Inflammatory macrophage treated with lipopolysaccharide for 4 hours (primary cell): ENCODE results near the gene PCED1B.
A peak's percentile ranks its signal among the peaks of the same experiment; 100 is the strongest.
"Not testable (repeated sequence)": the region's sequence is repeated elsewhere in the genome, so short reads cannot be mapped to it uniquely, and the experiment has no call there.

Source experiments
- DNase-seq: peaks from one replicate; pipeline ENCODE4 v3.0.0-alpha.2; 2020

PCED1B gene, protein sequence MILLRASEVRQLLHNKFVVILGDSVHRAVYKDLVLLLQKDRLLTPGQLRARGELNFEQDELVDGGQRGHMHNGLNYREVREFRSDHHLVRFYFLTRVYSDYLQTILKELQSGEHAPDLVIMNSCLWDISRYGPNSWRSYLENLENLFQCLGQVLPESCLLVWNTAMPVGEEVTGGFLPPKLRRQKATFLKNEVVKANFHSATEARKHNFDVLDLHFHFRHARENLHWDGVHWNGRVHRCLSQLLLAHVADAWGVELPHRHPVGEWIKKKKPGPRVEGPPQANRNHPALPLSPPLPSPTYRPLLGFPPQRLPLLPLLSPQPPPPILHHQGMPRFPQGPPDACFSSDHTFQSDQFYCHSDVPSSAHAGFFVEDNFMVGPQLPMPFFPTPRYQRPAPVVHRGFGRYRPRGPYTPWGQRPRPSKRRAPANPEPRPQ

DNA sequence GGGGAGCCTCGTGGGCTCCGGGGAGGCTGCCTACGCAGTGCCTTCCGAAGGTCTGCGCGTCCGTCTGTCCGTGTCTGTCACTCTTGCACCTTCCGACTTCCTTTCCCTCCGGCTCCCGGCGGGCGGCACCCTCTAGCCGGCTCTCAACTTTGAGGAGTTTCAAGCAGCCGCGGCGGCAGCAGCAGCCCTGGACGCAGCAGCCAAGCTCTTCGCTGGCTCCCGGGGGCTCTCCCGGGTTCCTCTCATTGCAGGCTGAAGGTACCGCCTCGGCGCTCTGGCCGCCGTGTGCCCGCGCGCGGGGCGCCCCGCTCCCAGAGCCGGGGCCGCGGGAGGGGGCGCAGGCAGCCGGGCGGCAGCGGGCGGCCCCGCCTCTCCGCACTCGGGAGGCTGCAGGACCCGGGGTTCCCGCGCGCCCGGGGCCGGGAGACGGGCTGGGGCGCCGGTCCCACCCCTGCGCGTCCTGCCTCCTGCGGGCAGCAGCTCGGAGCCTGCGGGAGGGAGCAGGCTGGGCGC lies at the start of gene PCED1B, which contains the start of gene AMIGO2:
Gene PCED1B (plus strand): TSS at position 154 of the 513 bp plus-strand sequence. CDS start 155,443 bp downstream, outside the sequence.
Gene AMIGO2 (minus strand): TSS at position 492 of the 513 bp plus-strand sequence. CDS start 957 bp downstream, outside the sequence.
- peak; percentile 77 for DNase-seq

DNA sequence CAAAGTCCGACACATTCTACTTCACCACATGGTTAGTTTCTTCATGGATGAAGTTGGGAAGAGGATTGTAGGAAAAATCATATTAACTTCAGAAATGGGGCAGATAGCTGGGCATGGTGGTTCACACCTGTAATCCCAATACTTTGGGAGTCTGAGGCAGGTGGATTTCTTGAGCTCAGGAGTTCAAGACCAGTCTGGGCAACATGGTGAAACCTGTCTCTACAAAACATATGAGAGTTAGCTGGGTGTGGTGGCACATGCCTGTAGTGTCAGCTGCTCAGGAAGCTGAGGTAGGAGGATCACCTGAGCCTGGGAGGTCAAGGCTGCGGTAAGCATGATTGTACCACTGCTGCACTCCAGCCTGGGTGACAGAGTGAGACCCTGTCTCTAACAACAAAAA lies 49.5 kb upstream of the PCED1B start:
- no peak for DNase-seq

DNA sequence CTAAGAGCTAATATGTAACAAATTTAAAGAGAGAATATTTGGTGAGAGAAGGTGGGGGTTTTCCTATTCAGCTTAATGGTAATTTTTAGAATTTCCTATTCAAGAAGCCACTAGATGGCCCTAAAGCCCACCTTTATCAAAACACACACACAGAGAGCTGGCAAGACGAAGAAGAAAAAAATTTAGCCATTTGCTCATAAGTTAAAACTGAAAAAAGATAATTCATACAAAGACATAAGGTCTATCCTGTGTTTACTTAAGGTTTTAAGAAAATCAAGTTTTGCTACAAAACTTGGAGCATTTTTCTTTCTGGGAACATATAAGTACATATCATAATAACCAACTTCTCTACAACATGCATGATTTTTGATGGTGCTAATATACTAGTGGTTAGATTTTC lies 46.8 kb upstream of the PCED1B start:
- peak; percentile 51 for DNase-seq

DNA sequence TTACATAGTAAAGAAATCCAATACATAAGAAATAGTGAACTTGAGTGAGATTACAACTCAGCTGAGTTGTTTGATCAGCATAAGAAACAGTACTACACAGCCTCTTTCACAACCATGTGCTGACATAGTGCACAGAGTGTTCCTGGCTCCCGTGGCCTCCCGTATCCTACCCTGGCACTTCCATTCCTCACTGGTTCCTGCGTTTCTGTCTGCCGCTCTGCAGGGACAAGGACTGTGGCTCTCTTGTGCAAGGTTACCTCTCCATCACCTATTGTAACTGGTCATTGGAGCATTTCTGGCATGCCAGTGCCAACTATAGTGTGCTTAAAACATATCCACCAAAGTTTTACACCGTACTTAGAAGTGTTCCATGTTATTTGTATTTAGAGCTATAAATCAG lies 46.3 kb upstream of the PCED1B start:
- no peak for DNase-seq

DNA sequence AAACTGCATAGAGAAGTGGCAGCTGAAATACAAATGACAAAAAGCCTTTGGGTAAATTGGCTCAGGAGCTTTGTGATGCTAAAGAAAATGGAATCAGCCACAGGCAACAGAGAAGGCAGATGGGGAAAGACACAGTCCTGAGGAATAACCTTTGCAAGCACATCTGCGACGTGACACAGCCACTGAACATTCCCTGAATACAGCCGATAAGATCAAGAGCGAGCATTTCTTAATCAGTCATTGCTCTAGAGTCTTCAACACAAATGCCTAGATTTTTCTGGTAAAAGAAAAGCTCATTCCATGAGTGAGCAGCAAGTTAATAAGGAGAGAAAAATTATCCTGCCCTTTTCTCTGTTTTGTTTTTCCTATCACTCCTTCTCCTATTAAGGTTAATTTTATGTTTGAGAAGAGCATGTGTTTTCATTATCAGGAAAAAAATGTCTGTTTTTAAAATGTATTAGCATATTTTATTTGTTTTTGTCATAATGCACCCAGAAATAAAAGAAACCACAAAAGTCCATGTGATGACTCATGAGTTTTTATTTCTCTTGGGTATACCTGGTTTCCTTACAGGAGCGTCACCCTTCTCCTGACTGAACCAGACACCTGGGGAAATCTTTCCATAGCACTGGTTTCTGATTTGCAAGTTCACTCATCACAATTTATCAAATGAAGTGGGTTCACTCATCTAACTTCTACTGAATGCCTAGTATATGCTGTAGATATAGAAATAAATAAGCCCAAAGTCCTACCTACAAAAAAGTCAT lies 45.4 kb upstream of the PCED1B start:
- DNase-seq = no peak

DNA sequence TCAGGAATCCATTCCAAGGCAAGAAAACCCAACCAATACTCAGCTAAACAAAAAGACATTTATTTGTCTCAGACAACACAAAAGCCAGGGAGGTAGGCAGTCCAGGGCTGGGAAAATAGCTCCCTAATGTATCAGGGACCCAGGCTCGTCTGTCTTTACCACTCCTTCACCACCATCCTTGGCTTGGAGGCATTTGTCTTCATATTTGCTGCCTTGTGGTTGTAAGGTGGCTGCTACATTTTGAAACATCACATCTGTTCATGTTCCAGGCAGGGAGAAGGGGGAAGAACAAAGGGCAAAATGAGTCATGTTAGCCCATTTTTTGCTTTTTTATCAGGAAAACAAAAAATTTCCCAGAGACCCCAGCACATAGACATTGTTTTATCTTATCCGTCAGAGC lies 44.8 kb upstream of the PCED1B start:
- no peak for DNase-seq

DNA sequence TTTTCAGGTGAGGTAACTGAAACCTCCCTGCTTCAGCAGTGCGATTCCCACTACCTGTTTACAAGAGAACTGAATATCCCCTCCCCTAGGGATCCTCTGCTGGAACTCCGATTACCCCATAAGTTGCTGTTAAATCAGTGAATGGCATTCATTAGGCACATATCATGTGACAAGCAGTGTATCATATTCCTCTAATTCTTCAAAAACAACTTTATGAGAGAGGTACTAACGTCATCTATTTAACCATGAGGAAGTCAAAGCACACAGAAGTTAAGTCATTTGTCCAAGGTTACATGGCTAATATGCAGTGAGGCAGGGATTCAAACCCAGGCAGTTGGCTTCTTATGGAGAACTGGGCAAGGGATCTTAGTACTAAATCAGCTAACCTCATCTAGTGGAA lies 43.9 kb upstream of the PCED1B start:
- no peak for DNase-seq

DNA sequence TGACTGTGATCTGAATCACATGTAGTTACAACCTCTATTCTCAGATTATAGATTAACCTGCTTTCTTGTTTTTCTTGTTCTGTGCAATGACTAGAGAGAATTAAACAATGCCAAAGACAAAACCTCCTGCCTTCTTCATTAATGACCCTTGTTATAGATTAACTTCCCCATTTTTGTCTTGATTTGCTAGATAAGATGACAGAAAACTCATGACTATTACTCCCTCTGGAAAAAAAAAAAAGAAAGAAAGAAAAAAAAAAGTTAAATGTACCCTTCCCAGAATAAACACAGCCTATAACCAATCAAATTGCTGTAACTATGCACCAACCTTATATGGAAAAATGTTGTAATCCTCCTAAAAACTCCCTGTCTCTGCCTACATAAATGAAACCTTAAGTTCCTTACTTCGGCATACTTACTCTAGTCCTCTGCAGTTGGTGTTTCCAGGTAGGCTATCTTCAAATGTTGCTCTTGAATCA lies 41.1 kb upstream of the PCED1B start:
- DNase-seq = peak; percentile 66

DNA sequence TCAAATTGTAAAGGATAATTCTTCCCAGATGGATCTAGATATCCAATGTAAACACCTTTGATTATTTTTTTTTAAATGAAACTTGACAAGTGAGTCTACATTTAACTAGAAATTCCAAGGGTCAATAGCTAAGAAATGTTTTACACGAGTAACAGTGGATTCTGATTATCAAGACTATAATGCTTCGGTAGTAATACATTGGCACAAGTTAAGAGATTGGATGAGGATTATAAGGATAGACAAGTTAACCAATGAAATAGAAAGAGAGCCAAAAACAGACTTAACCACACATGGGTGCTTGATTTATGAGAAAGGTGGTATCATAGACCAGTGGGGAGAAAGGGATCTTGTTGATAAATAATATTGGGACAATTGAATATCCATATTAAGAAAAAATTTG lies 40.3 kb upstream of the PCED1B start:
- DNase-seq = no peak

DNA sequence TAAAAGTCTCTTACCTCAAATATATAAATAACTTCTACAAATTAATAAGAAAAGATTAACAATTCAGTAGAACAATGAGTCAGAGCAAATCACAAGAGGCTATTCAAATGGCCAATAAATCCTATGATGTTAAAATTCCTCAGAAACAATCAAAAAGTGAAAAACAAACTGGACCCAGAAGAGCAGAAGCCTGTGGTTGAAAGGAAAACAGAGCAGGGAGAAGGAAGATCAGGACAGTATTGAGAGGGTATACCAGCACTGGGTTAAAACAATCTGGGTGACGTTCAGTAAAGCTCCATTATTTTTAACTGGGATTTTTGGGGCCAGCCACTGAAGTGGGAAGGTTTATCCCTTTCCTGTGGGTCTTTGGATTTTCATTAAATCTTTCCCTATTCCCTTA lies 39.7 kb upstream of the PCED1B start:
- no peak for DNase-seq

DNA sequence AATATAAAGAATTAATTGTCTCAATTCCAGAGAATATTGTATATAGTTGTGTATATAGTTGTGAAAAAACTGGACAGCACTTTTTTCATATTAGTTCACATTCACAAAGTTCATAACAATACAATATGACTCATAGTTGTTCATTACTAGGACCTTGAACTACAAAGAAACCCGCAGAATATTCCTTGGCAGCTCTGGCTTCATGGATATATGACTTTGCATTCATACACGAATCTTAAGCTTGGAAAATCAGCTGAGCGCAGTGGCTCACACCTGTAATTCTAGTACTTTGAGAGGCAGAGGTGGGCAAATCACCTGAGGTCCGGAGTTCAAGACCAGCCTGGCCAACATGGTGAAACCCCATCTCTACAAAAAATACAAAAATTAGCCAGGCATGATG lies 38.1 kb upstream of the PCED1B start:
- DNase-seq = no peak

DNA sequence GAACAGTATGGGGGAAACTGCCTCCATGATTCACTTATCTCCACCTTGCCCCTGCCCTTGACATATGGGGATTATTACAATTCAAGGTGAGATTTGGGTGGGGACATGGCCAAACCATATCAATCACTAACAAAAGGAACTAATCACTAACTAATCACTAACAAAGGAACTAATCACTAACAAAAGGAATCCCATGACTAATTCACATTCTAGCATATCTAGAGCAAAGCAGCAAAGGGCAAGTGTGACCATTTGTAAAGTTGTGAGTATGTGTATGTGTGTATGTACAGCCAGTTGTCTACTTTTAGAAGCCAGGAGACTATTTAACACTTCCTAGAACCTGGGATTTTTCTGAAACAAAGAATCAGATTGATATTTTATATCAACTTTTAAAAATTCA lies 30.9 kb upstream of the PCED1B start:
- no peak for DNase-seq

DNA sequence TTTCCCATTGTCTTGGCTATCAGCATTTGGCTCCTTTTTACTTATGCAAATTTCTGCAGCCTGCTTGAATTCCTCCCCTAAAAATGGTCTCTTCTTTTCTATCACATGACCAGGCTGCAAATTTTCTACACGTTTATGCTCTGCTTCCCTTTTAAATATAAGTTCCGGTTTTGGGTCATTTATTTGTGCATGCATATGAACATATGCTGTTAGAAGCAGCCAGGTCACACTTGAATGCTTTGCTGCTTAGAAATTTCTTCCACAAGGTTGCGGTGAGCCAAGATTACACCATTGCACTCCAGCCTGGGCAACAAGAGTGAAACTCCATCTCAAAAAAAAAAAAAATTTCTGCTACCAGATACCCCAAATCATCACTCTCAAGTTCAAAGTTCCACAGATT lies 28.1 kb upstream of the PCED1B start:
- DNase-seq = not testable (repeated sequence)

DNA sequence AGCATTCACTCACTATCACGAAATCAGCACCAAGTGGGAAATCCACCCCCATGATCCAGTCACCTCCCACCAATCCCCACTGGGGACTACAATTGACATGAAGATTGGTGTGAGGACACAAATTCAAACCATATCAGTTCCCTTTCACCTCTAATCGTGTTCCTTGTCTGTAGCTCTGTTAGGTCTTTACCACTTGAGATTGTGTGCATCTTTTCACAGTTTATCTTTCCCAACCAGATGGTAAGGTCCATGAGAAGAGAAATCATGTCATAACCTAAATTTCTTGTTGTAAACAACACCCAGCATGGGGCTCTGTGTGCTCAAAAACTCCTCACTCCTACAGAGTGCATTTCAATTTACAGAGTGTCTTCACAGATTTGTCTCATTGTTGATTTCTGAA lies 27.1 kb upstream of the PCED1B start:
- no peak for DNase-seq

DNA sequence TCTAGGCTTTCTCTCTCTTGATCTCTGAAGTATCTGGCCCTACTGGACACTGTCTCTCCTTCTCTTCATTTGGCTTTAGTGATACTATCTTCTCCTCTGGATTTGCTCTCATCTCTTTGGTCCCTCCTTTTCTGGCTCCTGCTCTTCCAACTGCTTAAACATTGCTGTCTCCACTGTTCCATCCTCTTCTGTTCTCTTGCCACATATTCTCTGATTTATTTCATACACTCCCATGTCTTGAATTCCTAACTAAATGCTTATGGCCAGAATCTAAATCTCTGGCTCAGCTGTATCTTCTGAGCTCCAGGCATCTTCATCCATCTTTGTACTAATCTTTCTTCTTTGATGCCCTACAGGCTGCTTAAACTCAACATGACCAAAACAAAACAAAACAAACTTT lies 25.5 kb upstream of the PCED1B start:
- DNase-seq = no peak

DNA sequence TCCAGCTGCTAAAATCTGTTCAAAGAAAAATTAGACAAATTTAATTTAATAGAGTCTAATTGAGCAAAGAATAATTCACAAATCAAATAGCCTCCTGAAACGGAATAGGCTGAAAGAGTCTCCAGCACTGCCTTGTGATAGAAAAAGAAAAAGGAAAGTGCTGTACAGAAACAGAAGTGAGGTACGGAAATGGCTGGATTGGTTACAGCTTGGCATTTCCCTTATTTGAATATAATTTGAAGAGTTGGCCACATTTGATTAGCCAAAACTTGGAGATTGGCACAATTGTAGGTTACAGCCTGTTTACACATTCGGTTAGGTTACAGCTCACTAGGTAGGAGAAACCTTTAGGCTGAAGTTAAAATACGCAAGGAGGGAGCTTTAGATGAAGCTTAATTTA lies 24.8 kb upstream of the PCED1B start:
- peak; percentile 29 for DNase-seq

DNA sequence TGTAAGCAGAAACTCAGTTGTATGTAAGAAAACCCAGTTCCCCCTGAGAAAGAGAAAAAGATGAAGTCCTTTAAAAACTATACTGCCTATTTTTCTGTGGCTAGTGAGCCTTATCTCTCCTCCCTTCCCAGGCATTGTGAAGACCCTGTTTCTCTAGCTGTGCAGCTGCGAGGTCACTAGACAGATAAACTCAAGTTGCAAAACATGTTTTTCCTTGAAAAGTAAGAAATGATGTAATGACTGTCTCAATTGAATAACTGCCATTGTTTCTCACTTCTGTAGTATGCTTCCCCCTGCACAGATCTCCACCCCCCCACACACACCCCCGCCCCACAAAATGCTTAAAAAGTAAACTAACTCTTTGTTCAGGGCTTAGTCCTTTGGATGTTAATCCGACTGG lies 23.6 kb upstream of the PCED1B start:
- peak; percentile 17 for DNase-seq

DNA sequence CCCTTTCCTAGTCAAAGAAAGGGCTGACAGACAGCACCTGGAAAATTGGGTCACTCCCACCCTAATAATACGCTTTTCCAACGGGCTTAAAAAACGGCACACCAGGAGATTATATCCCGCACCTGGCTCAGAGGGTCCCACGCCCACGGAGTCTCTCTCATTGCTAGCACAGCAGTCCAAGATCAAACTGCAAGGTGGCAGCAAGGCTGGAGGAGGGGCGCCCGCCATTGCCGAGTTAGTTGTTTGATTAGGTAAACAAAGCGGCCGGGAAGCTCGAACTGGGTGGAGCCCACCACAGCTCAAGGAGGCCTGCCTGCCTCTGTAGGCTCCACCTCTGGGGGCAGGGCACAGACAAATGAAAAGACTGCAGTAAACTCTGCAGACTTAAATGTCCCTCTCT lies 22.5 kb upstream of the PCED1B start:
- not testable (repeated sequence) for DNase-seq

DNA sequence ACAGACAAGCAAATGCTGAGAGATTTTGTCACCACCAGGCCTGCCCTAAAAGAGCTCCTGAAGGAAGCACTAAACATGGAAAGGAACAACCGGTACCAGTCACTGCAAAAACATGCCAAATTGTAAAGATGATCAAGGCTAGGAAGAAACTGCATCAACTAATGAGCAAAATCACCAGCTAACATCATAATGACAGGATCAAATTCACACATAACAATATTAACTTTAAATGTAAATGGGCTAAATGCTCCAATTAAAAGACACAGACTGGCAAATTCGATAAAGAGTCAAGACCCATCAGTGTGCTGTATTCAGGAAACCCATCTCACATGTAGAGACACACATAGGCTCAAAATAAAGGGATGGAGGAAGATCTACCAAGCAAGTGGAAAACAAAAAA lies 20.8 kb upstream of the PCED1B start:
- not testable (repeated sequence) for DNase-seq

DNA sequence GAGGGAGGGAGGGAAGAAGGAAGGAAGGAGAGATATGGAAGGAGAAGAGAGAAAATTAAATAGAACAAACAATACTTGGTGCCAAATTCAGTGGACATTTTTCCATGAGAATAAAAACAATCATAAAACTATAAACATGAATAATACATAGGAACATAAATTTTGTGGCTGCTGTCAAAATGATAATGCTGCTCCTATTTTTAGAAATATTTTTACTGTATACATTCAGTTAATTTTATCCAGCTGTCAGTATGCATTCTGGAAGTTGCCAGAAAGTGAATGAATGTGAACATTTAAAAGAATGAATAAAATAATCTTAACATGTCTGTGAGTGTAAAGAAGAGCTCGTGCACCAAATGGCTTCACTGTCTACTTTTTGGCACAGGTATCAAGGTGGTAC lies 13.9 kb upstream of the PCED1B start:
- no peak for DNase-seq

DNA sequence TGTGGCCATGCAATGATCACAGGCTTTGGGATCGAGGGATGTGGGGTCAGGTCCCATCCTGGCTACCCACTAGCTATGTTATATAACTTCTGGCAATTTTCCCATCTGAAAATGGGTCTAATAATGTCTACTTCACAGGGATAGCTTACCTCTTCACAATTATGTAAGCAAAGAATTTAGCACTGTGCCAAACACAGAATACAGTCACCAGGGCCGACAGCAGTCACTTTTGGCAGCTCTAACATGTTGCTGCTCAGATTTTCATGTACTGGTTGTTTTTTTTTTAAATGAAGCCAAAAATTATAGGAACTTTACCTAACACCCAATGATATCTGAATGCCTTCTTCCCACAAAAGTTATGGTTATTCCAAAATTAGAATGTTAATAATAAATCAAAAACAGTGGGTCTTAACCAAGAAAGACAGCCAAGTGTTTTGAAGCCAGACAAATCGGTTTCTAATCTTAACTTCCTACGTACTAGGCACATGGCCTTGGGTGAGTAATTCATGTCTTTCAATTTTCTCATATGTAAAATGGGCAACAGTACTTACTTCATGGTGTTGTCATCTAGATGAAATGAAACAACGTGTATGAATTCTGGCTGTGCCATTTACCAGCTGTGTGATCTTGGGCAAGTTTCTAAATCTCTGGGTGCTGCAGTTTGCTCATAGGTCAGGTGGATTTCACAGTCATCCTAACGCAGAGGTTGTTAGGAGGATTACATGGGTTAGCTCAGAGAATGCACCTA lies 13.0 kb upstream of the PCED1B start:
- peak; percentile 18 for DNase-seq

DNA sequence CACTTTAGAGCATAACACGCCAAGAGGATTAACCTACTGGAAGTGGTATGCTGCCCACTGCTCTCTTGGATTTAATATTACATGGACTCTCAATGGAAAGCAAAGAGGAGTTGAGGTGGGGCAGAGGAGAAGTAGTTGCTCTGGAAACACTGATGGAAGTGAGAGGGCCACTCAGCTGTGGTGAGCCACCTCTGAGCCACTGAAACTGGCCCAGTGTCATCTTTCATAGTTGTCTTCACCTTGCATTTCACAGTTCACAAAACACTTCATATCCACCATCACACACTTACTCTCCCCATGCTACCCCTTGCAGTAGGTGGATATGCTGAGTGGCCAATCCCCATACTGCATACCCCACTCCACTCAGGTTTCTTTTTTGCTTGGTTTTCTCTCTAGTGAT lies 12.2 kb upstream of the PCED1B start:
- no peak for DNase-seq
